ENCODE data around the gene ELOVL3. TPM values are rescaled to one million over a fixed set of nuclear protein-coding genes. Genes with fewer than 3 reads are reported as not detected.
"Not testable (repeated sequence)": the region's sequence is repeated elsewhere in the genome, so short reads cannot be mapped to it uniquely, and the experiment has no call there.

The ELOVL3 gene, protein sequence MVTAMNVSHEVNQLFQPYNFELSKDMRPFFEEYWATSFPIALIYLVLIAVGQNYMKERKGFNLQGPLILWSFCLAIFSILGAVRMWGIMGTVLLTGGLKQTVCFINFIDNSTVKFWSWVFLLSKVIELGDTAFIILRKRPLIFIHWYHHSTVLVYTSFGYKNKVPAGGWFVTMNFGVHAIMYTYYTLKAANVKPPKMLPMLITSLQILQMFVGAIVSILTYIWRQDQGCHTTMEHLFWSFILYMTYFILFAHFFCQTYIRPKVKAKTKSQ
- polyA plus RNA-seq (ENCODE audit: insufficient read length in 4 of 4): 1 to 10 TPM; 2.2 to 3.3 (median 2.3) TPM

DNA sequence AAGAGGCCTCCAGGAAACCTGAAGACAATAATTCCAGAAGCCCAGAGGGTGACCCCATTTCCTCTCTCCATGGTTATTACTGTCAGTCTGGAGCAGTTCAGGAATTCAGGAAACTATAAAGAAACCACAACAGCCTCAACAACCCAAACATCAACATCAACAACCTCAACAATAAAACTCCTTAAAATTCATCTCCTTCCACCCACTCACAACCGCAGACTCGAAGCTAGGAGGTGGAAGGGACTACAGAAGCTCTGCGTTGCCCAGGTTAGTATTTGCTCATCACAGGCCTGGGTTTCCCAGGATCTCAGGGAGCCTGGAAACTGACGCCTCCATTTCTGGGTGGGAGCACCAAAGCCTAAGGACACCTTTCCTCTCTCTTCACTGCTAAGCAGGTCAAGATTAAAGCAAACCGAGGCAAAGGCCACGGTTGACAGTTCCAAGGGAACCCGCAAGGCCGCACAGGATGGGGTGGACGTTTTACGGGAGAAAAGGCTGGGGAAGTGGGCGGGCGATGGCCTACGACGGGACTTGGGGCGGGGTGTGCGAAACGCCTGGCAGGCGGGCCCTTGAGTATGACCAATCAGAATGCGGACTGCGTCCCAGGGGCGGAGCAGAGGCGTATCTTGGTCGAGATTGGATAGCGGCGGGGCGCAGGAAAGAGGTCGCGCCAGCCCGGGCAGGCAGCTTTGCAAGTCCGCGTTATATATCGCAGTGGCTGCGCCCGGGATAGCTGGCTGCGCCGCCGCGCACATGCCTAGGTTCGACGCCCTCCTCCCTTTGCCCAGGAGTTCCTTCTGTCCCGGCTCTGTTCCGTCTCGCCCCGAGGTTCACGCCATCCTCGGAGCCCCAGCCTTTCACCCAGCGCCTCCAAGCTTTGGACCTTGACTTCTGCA lies at the start of gene ELOVL3:
TSS of gene ELOVL3 (plus strand) at position 654 of the 896 bp plus-strand sequence. CDS start 250 bp downstream, outside the sequence.
- DNase-seq (ENCODE audit: low read depth in 4 of 4, low spot score in 3 of 4): peak; percentile 83 to 88 (median 84)

- no peak for DNase-seq (ENCODE audit: low read depth in 4 of 4, low spot score in 3 of 4)
Measured at GRCh38 chr10:102184606-102185005, 41.5 kb upstream of the ELOVL3 start.

DNA sequence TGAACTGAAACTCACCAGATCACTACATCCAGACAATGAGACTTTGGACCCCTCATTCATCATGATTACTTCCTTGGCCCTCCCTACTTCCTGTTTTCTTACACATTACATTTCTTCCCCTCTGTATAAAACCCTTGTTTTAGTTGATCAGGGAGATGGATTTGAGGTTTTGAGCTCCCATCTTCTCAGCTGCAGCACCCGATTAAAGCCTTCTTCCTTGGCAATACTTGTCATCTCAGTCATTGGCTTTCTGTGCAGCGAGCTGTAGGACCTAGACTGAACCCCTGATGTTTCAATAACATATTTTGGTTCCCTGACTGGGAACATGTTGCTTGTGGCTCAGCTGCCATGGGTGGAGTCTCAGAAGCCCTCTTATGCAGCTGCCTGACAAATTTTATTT lies 40.8 kb upstream of the ELOVL3 start:
- no peak for DNase-seq (ENCODE audit: low read depth in 4 of 4, low spot score in 3 of 4)

GRCh38 chr10:102185811-102186527 lies 40.1 kb upstream of the ELOVL3 start:
- DNase-seq (ENCODE audit: low read depth in 4 of 4, low spot score in 3 of 4): no peak

- no peak for DNase-seq (ENCODE audit: low read depth in 4 of 4, low spot score in 3 of 4)
Measured at GRCh38 chr10:102188298-102188940, 37.7 kb upstream of the ELOVL3 start.

GRCh38 chr10:102188941-102189898 lies 36.9 kb upstream of the ELOVL3 start:
- DNase-seq (ENCODE audit: low read depth in 4 of 4, low spot score in 3 of 4): not testable (repeated sequence)

DNA sequence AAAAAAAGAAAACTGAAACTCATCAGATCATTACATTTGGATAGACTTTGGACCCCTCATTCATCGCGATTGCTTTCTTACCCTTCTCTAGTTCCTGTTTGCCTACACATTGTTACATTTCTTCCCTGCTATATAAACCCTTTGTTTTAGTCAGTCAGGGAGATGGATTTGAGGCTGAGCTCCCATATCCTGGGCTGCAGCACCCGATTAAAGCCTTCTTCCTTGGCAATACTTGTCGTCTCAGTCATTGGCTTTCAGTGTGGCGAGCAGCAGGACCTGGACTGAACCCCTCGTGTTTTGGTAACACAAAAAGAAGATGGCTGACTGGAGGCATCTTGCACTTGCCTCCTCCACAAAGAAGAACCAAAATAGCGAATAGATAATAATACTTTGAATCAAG lies 34.1 kb upstream of the ELOVL3 start:
- DNase-seq (ENCODE audit: low read depth in 4 of 4, low spot score in 3 of 4): no peak

DNA sequence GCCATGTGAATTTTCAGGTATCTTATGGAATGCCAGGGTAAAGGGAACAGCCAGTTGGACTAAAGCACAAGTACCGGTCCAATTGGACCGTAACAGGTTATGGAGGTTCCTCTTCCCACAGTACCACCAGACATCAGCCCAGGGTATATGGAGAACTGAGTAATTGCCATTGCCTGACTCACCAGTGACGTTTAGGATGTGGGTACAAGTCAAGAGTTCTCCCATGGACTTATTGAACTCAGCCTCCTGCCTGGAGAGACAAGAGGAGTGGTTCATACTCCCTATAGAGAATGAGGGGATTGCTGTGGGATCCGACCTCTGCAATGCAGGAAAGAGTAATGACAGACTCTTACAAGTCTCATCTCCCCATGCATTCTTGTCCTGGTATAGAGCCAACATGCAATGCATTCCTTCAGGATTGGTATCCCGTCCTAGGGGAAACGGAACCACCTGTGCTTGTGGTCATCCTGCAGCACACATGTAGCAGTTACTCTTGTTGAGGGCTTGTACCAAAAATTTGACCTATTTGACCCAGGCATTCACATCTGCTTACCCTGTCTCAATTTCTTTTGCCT lies 30.7 kb upstream of the ELOVL3 start:
- DNase-seq (ENCODE audit: low read depth in 4 of 4, low spot score in 3 of 4): no peak

- no peak for DNase-seq (ENCODE audit: low read depth in 4 of 4, low spot score in 3 of 4)
Measured at GRCh38 chr10:102196893-102197292, 29.2 kb upstream of the ELOVL3 start.

DNA sequence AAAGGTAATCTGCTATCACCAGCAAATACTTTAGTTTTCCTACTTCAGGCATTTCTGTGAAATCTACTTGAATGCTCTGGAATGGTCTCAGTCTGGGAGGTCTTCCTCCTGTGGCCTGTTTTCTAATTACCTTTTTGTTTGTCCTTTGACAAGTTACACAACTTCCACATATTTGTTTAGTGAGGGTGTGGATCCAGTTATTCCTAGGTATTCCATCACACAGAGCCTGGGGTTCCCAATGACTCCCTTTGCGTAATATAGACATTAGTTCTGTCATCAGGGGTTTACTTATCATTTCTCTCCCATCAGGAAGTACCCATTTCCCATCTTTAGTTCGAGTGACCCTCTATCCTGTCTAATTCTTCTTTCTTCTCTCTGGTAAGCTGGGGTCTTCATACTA lies 28.1 kb upstream of the ELOVL3 start:
- no peak for DNase-seq (ENCODE audit: low read depth in 4 of 4, low spot score in 3 of 4)

- no peak for DNase-seq (ENCODE audit: low read depth in 4 of 4, low spot score in 3 of 4)
Measured at GRCh38 chr10:102200751-102201640, 25.1 kb upstream of the ELOVL3 start.

GRCh38 chr10:102202386-102202785 lies 23.7 kb upstream of the ELOVL3 start:
- DNase-seq (ENCODE audit: low read depth in 4 of 4, low spot score in 3 of 4): no peak

DNA sequence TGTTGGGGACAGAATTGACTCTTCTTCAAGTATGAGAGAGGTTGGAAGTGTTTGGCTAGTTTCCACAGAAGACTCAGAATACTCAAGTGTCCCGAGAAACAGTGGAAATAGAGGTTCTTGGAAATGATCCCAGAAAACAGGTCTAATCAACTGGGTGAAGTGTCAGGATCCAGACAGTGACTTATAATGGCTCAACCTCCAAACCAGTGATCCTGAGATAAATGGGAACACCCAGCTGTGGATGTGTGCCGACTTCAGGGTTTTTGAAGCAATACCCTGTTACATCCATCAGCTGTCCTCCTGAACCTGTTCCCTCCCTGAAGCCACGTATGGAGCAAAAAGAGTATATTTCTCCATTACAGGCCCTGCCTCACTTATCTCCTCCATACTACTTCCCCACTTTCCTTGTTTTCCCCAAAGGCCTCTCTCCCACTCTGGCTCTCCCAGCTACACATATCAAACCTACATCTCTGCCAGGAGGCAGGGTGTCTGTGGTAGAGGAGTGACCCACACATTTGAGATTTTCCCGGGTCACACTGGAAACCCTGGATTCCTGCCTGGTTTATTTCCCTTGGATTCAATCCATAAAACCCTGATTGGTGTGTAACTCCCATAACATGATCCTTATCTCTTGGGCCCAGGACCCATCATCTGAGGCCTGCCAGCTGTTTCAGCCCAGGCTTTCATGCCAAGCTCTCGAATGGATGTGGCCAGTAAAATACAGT lies 17.6 kb upstream of the ELOVL3 start:
- no peak for DNase-seq (ENCODE audit: low read depth in 4 of 4, low spot score in 3 of 4)

- DNase-seq (ENCODE audit: low read depth in 4 of 4, low spot score in 3 of 4): no peak
Measured at GRCh38 chr10:102211615-102212299, 14.3 kb upstream of the ELOVL3 start.

- DNase-seq (ENCODE audit: low read depth in 4 of 4, low spot score in 3 of 4): not testable (repeated sequence)
Measured at GRCh38 chr10:102213599-102213998, 12.5 kb upstream of the ELOVL3 start.

DNA sequence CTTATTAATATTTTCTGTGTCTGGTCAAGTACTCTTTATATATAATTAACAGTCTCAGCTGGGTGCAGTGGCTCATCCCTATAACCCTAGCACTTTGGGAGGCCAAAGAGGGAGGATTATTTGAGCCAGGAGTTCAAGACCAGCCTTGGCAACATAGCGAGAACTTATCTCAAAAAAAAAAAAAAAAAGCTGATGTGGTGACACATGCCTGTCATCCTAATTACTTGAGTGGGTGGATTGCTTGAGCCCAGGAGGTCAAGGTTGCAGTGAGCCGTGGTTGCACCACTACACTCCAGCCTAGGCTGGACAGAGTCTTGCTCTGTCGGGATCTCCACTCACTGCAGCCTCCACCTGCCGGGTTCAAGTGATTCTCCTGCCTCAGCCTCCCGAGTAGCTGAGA lies 6.7 kb upstream of the ELOVL3 start:
- no peak for DNase-seq (ENCODE audit: low read depth in 4 of 4, low spot score in 3 of 4)

GRCh38 chr10:102220612-102221011 lies 5.5 kb upstream of the ELOVL3 start:
- no peak for DNase-seq (ENCODE audit: low read depth in 4 of 4, low spot score in 3 of 4)
